Measurements from ENCODE around the gene ACTA2. TPM values are rescaled to one million over a fixed set of nuclear protein-coding genes. Genes with fewer than 3 reads are reported as not detected.
"Not testable (repeated sequence)": the region's sequence is repeated elsewhere in the genome, so short reads cannot be mapped to it uniquely, and the experiment has no call there.

Gene ACTA2
- total RNA-seq, 1 donor = 1.8 TPM

DNA sequence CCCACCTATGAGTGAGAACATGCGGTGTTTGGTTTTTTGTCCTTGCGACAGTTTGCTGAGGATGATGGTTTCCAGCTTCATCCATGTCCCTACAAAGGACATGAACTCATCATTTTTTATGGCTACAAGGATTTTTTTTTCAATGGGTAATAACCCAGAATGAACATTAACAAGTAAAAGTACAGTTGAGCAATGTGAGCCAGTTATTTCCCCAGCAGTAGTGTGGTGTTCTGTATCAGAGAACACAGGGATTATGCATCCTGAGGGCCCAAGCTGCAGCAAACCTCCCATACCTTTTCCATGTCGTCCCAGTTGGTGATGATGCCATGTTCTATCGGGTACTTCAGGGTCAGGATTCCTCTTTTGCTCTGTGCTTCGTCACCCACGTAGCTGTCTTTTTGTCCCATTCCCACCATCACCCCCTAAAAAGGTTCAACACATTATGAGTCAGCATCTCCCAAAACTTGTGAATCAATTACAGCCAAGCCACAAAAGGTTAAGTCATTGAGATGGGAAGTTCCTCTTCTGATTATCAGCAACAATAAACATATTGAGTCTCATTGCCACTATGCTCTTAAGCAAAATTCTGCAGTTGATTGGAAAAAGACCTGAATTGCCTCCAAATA, 5.5 kb downstream of the ACTA2 start:
- Histone ChIP-seq H3K27me3 (ENCODE audit: insufficient read depth, low read length) (no peaks in the 10 kb centered on the region), H3K4me3 (ENCODE audit: low read length) (no peak overlapping the region), H3K4me1 (ENCODE audit: insufficient read depth, low read length) (peaks cover 24% of the 10 kb centered on the region)

DNA sequence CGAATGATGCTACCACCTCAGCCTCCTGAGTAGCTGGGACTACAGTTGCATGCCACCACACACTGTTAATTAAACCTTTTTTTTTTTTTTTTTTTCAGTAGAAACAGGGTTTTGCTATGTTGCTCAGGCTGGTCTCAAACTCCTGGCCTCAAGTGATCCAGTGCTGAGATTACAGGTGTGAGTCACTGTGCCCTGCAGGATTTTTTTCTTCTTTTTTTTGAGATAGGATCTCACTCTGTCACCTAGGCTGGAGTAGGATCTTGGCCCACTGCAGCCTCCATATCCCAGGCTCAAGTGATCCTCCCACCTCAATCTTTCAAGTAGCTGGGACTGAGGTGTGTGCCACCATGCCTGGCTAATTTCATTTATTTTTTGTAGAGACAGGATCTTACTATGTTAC, 6.4 kb downstream of the ACTA2 start:
- H3K4me3 ChIP-seq (ENCODE audit: low read length) = no peak overlapping the region

More for the DNA sequence above, 5.5 kb downstream of the ACTA2 start:
- no peaks in the 10 kb centered on the region for H3K9me3 ChIP-seq (ENCODE audit: low read depth, low read length)

DNA sequence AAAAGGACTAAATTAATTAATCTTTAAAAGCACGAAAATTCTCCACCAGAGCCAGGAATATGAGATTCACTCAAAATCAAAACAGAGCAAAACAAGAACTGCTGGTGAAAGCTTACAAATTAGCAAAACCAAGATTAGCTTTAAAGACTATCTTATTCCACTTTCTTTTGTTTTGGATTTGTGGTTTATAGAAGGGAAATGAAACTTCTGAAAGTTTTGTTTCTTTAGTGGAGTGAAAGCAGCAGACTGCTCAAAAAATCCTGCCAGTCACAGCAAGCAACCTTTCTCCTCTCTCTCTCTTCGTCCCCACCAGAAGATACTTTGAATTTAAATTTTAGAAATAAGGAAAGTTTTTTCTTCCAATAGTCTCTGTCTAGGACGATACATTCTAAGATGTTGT, 7.8 kb downstream of the ACTA2 start:
- H3K4me3 ChIP-seq (ENCODE audit: low read length) = no peak overlapping the region
- no peaks in the 10 kb centered on the region for H3K9me3 ChIP-seq (ENCODE audit: low read depth, low read length)
- H3K27me3 ChIP-seq (ENCODE audit: insufficient read depth, low read length) = no peaks in the 10 kb centered on the region
- peaks cover 20% of the 10 kb centered on the region for H3K4me1 ChIP-seq (ENCODE audit: insufficient read depth, low read length)

More for the DNA sequence above, 6.4 kb downstream of the ACTA2 start:
- Histone ChIP-seq H3K27me3 (ENCODE audit: insufficient read depth, low read length) (no peaks in the 10 kb centered on the region), H3K4me1 (ENCODE audit: insufficient read depth, low read length) (peaks cover 24% of the 10 kb centered on the region), H3K9me3 (ENCODE audit: low read depth, low read length) (no peaks in the 10 kb centered on the region)

DNA sequence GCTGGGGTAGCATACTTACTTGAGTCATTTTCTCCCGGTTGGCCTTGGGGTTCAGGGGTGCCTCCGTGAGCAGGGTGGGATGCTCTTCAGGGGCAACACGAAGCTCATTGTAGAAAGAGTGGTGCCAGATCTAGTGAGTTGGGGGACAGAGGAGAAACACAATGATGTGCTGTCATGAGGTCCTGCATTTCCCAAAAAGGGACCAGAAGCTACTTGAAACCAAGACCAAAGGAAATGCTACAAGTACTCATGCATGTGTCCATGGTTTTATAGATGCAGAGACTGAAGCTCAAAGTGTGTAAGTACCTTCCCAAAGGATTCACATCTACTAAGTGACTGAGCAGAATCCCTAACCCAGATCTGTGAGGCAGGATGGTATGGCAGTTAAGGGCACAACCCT, 8.8 kb downstream of the ACTA2 start:
- H3K9me3 ChIP-seq (ENCODE audit: low read depth, low read length) = no peaks in the 10 kb centered on the region
- no peak overlapping the region for H3K4me3 ChIP-seq (ENCODE audit: low read length)
- no peaks in the 10 kb centered on the region for H3K27me3 ChIP-seq (ENCODE audit: insufficient read depth, low read length)
- peaks cover 20% of the 10 kb centered on the region for H3K4me1 ChIP-seq (ENCODE audit: insufficient read depth, low read length)

DNA sequence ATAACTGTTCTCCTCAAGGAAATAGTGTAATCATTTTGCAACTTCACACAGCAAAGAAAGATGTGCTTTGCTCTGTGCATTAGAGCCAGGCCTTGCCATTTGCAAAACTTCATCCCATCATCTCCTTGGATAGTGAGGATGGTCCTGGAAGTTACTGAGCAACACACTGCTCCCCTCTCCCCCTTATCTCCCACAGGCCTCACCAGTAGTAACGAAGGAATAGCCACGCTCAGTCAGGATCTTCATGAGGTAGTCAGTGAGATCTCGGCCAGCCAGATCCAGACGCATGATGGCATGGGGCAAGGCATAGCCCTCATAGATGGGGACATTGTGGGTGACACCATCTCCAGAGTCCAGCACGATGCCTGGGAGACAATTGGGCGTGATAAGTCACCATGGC, 11.5 kb downstream of the ACTA2 start:
- peaks cover 19% of the 10 kb centered on the region for H3K4me1 ChIP-seq (ENCODE audit: insufficient read depth, low read length)
- no peaks in the 10 kb centered on the region for H3K27me3 ChIP-seq (ENCODE audit: insufficient read depth, low read length)
- H3K9me3 ChIP-seq (ENCODE audit: low read depth, low read length) = no peaks in the 10 kb centered on the region
- H3K4me3 ChIP-seq (ENCODE audit: low read length) = no peak overlapping the region

DNA sequence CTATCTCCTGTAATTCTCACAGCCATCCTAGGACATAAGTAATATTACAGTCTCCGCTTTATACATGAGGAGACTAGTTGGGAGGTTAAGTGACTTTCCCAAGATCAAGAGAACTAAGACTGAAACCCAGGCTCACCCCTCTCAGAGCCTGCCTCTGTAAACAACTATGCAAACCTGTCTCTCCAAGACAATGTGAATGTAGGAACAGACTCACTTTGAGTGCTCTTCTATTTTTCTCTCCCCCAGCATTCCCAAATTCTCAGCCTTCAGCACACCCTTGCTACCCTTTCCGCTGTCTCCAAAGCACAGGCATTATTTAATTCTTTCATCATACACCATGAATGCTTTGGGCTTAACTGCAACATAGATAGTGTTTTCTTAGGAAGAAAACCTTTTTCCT, 13.6 kb downstream of the ACTA2 start:
- no peaks in the 10 kb centered on the region for H3K27me3 ChIP-seq (ENCODE audit: insufficient read depth, low read length)
- no peaks in the 10 kb centered on the region for H3K9me3 ChIP-seq (ENCODE audit: low read depth, low read length)
- H3K4me1 ChIP-seq (ENCODE audit: insufficient read depth, low read length) = peaks cover 12% of the 10 kb centered on the region
- no peak overlapping the region for H3K4me3 ChIP-seq (ENCODE audit: low read length)

DNA sequence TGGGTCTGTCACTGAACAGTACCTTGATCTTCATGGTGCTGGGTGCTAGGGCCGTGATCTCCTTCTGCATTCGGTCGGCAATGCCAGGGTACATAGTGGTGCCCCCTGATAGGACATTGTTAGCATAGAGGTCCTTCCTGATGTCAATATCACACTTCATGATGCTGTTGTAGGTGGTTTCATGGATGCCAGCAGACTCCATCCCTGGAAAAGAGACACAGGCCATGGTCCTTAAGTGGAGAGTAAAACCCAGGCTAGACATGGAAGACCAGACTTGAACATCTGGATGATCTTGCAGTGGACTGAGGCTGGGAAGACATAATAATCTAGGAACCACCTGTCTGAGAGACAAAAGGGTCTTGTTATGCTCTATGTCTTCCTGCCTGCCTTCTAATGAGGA, 14.5 kb downstream of the ACTA2 start:
- Histone ChIP-seq H3K4me3 (ENCODE audit: low read length) (no peak overlapping the region), H3K4me1 (ENCODE audit: insufficient read depth, low read length) (peaks cover 10% of the 10 kb centered on the region), H3K9me3 (ENCODE audit: low read depth, low read length) (no peaks in the 10 kb centered on the region), H3K27me3 (ENCODE audit: insufficient read depth, low read length) (no peaks in the 10 kb centered on the region)

DNA sequence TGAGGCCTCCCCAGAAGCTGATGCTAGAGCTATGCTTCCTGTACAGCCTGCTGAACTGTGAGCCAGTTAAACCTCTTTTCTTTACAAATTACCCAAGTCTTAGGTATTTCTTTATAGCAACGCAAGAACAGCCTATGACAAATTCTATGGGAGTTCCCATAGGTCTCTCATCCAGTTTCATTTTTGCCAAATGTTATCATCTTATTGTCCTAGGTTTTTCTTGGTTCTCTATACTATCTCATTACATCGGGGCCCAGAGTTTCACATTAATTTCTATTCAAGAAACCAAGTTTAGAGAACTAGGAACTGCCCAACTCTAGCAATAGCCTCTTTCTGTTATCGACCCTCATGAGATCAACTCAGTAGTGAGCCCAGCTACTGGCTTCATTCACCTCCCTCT, 15.9 kb downstream of the ACTA2 start:
- H3K27me3 ChIP-seq (ENCODE audit: insufficient read depth, low read length) = no peaks in the 10 kb centered on the region
- peaks cover 15% of the 10 kb centered on the region for H3K4me1 ChIP-seq (ENCODE audit: insufficient read depth, low read length)
- no peaks in the 10 kb centered on the region for H3K9me3 ChIP-seq (ENCODE audit: low read depth, low read length)
- no peak overlapping the region for H3K4me3 ChIP-seq (ENCODE audit: low read length)

DNA sequence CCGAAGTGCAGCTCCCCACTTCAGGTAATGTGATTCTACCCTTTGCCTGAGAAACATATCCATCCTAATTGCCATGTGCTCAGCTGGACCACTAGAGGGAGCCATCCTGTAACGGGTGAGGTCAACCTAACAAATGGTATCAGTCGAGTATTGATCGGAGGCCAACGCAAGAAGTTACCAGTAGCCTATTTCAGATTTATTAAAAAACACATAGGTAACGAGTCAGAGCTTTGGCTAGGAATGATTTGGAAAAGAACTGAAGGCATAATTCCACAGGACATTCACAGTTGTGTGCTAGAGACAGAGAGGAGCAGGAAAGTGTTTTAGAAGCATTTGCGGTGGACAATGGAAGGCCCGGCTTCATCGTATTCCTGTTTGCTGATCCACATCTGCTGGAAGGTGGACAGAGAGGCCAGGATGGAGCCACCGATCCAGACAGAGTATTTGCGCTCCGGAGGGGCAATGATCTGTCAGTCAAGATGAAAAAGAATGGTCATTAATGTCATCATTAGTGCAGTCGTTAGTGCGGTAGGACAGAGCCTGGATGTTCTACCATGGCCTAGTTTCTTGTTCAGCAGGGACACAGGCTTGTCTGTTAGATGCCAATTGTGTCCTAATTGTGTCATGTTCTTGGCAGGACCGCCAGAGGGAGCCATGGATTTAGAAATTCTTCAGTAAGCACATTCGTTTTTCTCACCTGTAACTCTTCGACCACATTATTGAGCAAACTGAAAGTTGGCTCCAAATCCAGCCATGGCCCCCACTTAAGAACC, 17.5 kb downstream of the ACTA2 start:
- H3K4me1 ChIP-seq (ENCODE audit: insufficient read depth, low read length) = peaks cover 17% of the 10 kb centered on the region
- no peak overlapping the region for H3K4me3 ChIP-seq (ENCODE audit: low read length)
- no peaks in the 10 kb centered on the region for H3K9me3 ChIP-seq (ENCODE audit: low read depth, low read length)
- no peaks in the 10 kb centered on the region for H3K27me3 ChIP-seq (ENCODE audit: insufficient read depth, low read length)

DNA sequence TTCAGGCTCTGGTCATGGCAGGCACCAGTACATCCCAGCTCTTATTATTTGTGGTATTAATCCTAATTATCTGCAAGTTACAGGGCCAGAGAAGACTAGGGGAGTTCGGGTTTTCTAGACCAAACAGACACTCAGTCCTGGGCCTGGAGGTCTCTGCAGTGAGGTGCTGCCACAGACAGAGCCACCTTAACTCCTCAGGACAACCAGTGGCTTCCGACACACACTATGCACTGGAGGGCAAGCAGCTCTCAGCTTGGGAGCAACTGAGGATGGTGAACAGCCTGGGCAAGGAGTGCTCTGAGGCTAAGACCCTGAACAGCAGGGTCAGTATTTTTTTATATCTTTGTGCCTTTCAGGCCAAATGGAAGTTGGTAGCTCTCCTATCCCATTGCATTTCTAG, 19.0 kb downstream of the ACTA2 start:
- H3K27me3 ChIP-seq (ENCODE audit: insufficient read depth, low read length) = no peaks in the 10 kb centered on the region

DNA sequence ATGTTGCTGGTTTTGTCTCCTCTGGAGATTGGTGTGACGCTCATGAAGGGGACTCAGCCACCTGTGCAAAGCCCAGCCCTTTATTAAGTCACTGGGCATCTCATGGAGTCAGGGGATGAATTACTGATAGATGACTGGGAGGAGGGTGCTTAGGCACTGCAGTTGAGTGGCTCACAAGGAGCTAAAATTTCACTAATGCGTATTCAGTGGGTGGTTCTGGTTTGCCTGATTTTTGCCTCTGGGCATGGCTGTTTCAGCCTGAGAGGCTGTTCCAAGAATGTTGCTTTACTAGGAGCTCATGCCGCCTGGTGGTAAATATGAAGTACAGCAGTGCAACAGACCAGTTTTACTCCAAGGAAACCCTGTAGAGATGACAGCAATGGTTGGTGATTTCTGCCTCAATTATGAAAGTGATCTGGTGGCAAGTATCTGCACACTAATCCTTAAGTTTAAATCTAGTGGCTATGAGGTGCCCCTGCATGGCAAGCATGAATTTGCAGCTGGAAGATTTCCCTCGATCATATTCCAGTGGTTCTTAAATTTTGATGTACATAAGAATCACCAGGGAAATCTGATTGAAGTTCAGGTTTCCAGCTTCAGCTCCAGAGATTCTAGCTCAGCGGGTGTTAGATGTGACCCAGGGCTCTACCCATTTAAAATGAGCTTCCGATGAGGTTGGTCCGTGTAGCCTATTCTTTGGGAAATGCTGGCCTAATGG, 19.9 kb downstream of the ACTA2 start:
- H3K4me3 ChIP-seq (ENCODE audit: low read length) = no peak overlapping the region
- no peaks in the 10 kb centered on the region for H3K27me3 ChIP-seq (ENCODE audit: insufficient read depth, low read length)
- no peaks in the 10 kb centered on the region for H3K9me3 ChIP-seq (ENCODE audit: low read depth, low read length)
- H3K4me1 ChIP-seq (ENCODE audit: insufficient read depth, low read length) = peaks cover 17% of the 10 kb centered on the region

More for the DNA sequence above, 19.0 kb downstream of the ACTA2 start:
- Histone ChIP-seq H3K9me3 (ENCODE audit: low read depth, low read length) (no peaks in the 10 kb centered on the region), H3K4me3 (ENCODE audit: low read length) (no peak overlapping the region), H3K4me1 (ENCODE audit: insufficient read depth, low read length) (peaks cover 17% of the 10 kb centered on the region)

DNA sequence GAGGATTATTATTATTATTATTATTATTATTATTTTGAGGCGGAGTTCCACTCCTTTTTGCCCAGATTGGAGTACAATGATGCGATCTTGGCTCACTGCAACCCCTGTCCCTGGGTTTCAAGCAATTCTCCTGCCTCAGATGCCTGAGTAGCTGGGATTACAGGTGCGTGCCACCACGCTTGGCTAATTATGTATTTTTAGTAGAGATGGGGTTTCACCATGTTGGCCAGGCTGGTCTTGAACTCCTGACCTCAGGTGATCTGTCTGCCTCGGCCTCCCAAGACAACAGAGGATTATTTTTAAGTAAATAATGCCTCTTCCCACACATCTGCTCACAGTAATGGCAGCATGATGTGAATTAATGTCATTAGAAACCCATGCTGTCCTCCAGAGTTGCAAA, 20.5 kb downstream of the ACTA2 start:
- H3K27me3 ChIP-seq (ENCODE audit: insufficient read depth, low read length); H3K9me3 ChIP-seq (ENCODE audit: low read depth, low read length); H3K4me3 ChIP-seq (ENCODE audit: low read length): not testable (repeated sequence)
- H3K4me1 ChIP-seq (ENCODE audit: insufficient read depth, low read length) = peaks cover 17% of the 10 kb centered on the region

DNA sequence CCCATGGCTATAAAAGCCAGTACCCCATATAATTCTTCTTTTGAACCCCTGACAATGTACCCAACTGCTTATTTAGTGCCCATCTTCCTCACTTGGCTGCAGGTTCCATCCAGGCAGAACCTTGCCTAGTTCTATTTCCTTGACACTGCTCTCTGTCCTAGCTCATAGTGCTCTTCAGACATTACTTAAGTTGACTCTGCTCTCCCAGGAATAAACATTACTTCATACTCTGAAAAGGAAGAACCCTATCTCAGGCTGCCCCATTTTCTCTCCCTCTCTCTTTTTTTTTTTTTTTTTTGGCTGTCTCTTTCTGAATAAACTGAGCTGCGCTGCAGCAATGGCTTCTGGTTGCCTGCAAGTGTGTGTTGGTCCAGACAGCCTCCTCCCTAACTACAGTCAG, 21.0 kb downstream of the ACTA2 start:
- H3K27me3 ChIP-seq (ENCODE audit: insufficient read depth, low read length) = no peaks in the 10 kb centered on the region
- peaks cover 19% of the 10 kb centered on the region for H3K4me1 ChIP-seq (ENCODE audit: insufficient read depth, low read length)
- no peaks in the 10 kb centered on the region for H3K9me3 ChIP-seq (ENCODE audit: low read depth, low read length)
- no peak overlapping the region for H3K4me3 ChIP-seq (ENCODE audit: low read length)

DNA sequence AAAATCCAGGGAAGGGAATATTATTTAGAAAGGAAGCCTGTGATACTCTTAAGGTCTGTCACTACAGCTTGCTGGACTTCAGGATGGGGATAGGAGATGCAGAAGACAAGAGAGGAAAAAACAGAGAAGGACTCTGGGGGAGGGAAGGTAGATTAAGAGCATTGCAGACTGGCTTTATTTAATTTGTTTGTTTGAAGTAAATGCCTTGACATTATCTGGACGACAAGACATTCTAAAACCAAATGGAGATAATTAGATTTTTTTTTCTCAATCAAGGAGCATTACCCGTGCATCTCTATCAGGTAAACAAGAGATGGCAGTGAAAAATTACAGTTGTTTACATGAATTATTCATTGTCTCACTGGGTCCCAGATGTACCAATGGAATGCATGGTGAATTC, 24.3 kb downstream of the ACTA2 start:
- Histone ChIP-seq H3K4me1 (ENCODE audit: insufficient read depth, low read length) (peaks cover 11% of the 10 kb centered on the region), H3K4me3 (ENCODE audit: low read length) (no peak overlapping the region), H3K9me3 (ENCODE audit: low read depth, low read length) (no peaks in the 10 kb centered on the region), H3K27me3 (ENCODE audit: insufficient read depth, low read length) (no peaks in the 10 kb centered on the region)

DNA sequence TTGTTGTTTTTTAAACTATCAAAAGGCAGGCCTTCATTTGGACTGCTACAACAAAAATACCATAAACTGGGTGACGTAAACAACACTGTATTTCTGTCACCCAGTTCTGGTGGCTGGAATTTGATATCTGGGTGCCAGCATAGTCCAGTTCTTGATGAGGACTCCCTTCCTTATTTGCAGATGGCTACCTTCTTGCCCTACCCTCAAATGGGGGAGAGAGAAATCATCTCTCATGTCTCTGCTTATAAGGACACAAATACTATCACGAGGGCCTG, 25.2 kb downstream of the ACTA2 start:
- Histone ChIP-seq H3K9me3 (ENCODE audit: low read depth, low read length) (no peaks in the 10 kb centered on the region), H3K4me3 (ENCODE audit: low read length) (no peak overlapping the region), H3K27me3 (ENCODE audit: insufficient read depth, low read length) (no peaks in the 10 kb centered on the region), H3K4me1 (ENCODE audit: insufficient read depth, low read length) (peaks cover 8% of the 10 kb centered on the region)
